Kidney glomerular epithelial cell (primary cell): ENCODE measurements around the gene CYP4X1.
"Not testable (repeated sequence)": the region's sequence is repeated elsewhere in the genome, so short reads cannot be mapped to it uniquely, and the experiment has no call there.

ENCODE experiments used
- DNase-seq: peaks from one replicate; lab custom pipeline; 2025; lab: John Stamatoyannopoulos, UW

CYP4X1 gene

DNA sequence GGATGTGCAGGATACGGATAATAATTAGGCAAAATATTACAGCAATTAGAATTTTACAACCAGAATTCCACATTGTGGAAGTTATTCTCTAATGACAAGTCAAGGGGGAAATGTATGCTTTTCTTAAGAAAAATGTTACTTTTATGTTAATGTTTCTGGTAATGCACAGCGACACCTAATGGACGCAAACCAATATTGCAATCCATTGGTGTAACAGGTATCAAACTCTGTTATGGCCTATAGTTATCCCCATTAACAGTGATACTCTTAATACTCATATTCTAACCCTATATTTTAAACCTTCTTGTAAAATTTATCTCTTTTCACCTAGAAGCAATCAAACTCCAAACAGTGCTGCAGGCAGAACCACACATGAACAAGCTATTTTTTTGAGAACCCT, 65.9 kb downstream of the CYP4X1 start:
- DNase-seq: peak; percentile 18

- DNase-seq: not testable (repeated sequence)
Measured at GRCh38 chr1:47091476-47091875, 68.0 kb downstream of the CYP4X1 start.
